Skeletal muscle satellite cell (primary cell): ENCODE measurements around the gene HSPB1.

Source experiments
- H3K27me3 ChIP-seq: 2 replicates; pipeline ENCODE4 v1.7.0; 2013; ENCODE audit warnings: low read length; ENCODE audit not compliant: control insufficient read depth, insufficient read depth
- H3K36me3 ChIP-seq: 2 replicates; pipeline ENCODE4 v1.7.0; 2013; ENCODE audit warnings: mild to moderate bottlenecking, control low read depth, low read length; ENCODE audit not compliant: insufficient read depth
- H3K4me1 ChIP-seq: 2 replicates; pipeline ENCODE4 v1.7.0; 2013; ENCODE audit warnings: low read length; ENCODE audit not compliant: control insufficient read depth, insufficient read depth
- H3K4me2 ChIP-seq: 2 replicates; pipeline ENCODE4 v1.7.0; 2013; ENCODE audit warnings: mild to moderate bottlenecking, low read length
- H3K4me3 ChIP-seq: 2 replicates; pipeline ENCODE4 v1.7.0; 2013; ENCODE audit warnings: low read length
- H3K9ac ChIP-seq: 2 replicates; pipeline ENCODE4 v1.7.0; 2013; ENCODE audit warnings: mild to moderate bottlenecking, low read depth, low read length, moderate library complexity
- H3K9me3 ChIP-seq: replicated peaks from 2 replicates; pipeline ENCODE4 v1.7.0; 2013; ENCODE audit warnings: mild to moderate bottlenecking, control low read depth, low read length

HSPB1 gene

DNA sequence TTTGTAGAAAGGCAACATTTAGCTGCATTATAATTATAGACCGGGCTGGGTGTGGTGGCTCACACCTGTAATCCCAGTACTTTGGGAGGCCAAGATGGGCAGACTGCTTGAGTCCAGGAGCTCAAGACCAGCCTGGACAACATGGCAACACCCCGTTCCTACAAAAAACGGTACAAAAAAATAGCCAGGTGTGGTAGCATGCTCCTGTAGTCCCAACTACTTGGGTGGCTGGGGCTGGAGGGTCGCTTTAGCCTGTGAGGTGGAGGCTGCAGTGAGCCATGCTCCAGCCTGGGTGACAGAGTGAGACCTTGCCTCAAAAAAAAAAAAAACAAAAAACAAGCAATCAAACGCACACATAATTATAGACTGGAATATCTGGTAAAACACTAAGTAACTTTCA, 51.3 kb downstream of the HSPB1 start:
- peaks cover 45% of the 10 kb centered on the region for H3K36me3 ChIP-seq
- H3K4me3 ChIP-seq = no peak overlapping the region
- H3K4me1 ChIP-seq = peaks cover 42% of the 10 kb centered on the region

More for the DNA sequence above, 51.3 kb downstream of the HSPB1 start:
- Histone ChIP-seq H3K9ac (no peak overlapping the region), H3K27me3 (no peaks in the 10 kb centered on the region), H3K9me3 (no peaks in the 10 kb centered on the region), H3K4me2 (no peak overlapping the region)
